Measurements from ENCODE around the gene ADGRG6.

Gene ADGRG6

DNA sequence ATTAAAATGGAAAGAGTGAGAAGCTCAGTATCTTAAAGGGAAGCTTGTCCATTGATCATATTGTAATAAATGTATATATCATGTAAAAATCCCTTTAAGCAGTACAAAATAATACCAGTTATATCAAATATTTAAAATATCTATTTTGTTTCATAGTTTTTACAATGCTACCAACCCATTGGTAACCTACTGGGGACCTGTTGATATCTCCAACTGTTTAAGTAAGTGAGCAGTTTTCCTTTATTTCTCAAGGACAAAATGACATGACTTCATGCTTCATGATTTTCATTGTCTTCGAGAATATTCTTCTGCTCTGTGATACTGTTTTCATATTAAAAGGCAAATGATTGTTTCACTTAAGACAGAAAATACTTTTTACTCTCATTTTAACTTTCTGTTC lies 100.0 kb downstream of the ADGRG6 start:
- no peak for DNase-seq (ENCODE audit: low read depth)
- TF ChIP-seq, protein P1, sequence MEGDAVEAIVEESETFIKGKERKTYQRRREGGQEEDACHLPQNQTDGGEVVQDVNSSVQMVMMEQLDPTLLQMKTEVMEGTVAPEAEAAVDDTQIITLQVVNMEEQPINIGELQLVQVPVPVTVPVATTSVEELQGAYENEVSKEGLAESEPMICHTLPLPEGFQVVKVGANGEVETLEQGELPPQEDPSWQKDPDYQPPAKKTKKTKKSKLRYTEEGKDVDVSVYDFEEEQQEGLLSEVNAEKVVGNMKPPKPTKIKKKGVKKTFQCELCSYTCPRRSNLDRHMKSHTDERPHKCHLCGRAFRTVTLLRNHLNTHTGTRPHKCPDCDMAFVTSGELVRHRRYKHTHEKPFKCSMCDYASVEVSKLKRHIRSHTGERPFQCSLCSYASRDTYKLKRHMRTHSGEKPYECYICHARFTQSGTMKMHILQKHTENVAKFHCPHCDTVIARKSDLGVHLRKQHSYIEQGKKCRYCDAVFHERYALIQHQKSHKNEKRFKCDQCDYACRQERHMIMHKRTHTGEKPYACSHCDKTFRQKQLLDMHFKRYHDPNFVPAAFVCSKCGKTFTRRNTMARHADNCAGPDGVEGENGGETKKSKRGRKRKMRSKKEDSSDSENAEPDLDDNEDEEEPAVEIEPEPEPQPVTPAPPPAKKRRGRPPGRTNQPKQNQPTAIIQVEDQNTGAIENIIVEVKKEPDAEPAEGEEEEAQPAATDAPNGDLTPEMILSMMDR (conservative IDR thresholded peaks at IDR 0.05; ENCODE audit: low read depth, low read length) = no peak
- H3K4me3 ChIP-seq (ENCODE audit: low read length) = no peak overlapping the region

- H3K4me3 ChIP-seq (ENCODE audit: low read length) = no peak overlapping the region
- TF ChIP-seq, protein P1 (conservative IDR thresholded peaks at IDR 0.05; ENCODE audit: low read depth, low read length) = no peak
- DNase-seq (ENCODE audit: low read depth) = no peak
Observed at GRCh38 chr6:142404751-142405150, 102.9 kb downstream of the ADGRG6 start.

DNA sequence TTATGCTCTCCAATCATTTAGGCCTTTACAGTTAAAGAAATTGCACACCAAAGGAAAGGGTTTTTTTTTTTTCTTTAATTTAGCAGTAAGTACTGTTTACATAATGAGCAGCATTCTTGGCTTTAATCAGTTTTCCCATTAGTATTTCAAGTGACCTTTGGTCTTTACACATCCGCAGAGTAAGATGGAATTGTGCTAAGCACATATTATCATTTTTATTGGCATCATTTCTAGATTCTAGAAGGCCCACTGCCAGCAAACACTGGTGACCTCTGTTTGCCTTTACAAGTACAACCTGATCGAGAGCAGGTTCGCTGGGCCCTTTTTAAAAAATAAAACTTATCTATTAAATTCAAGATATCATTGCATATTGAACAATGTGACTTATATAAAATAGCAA lies 104.3 kb downstream of the ADGRG6 start:
- no peak overlapping the region for H3K4me3 ChIP-seq (ENCODE audit: low read length)
- DNase-seq (ENCODE audit: low read depth) = no peak
- TF ChIP-seq, protein P1 (conservative IDR thresholded peaks at IDR 0.05; ENCODE audit: low read depth, low read length) = no peak

GRCh38 chr6:142407685-142408273 lies 106.0 kb downstream of the ADGRG6 start:
- TF ChIP-seq, protein P1 (conservative IDR thresholded peaks at IDR 0.05; ENCODE audit: low read depth, low read length) = no peak

GRCh38 chr6:142408409-142408808 lies 106.6 kb downstream of the ADGRG6 start:
- no peak for DNase-seq (ENCODE audit: low read depth)
- no peak overlapping the region for H3K4me3 ChIP-seq (ENCODE audit: low read length)
- TF ChIP-seq, protein P1 (conservative IDR thresholded peaks at IDR 0.05; ENCODE audit: low read depth, low read length) = no peak

More at GRCh38 chr6:142407685-142408273, 106.0 kb downstream of the ADGRG6 start:
- H3K4me3 ChIP-seq (ENCODE audit: low read length) = no peak overlapping the region
- no peak for DNase-seq (ENCODE audit: low read depth)

DNA sequence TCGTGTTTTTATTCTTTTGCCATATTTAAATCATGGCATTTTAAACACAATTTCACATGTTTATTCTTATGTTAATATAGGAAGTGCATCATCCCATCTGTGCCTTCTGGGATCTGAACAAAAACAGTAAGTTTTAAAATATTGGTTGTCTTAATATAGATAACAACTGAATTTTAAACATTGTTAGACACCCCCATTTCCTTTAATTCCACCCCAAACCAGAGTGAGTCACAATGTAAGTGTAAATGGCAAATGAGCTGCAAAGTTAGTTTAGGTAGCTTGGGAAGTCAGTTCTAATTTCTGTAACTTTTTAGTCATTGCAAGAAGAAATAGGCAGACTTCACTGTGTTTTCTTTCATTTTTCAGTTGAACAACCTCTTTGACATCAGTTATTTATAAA lies 108.0 kb downstream of the ADGRG6 start:
- TF ChIP-seq, protein P1 (conservative IDR thresholded peaks at IDR 0.05; ENCODE audit: low read depth, low read length) = no peak

GRCh38 chr6:142411145-142411544 lies 109.3 kb downstream of the ADGRG6 start:
- no peak for DNase-seq (ENCODE audit: low read depth)
- H3K4me3 ChIP-seq (ENCODE audit: low read length) = no peak overlapping the region
- TF ChIP-seq, protein P1 (conservative IDR thresholded peaks at IDR 0.05; ENCODE audit: low read depth, low read length) = no peak

More for the DNA sequence above, 108.0 kb downstream of the ADGRG6 start:
- no peak overlapping the region for H3K4me3 ChIP-seq (ENCODE audit: low read length)
- DNase-seq (ENCODE audit: low read depth) = no peak
